HG03457 (cell line): ENCODE data around the gene PAX8.

ENCODE experiments used
- ATAC-seq: cut with Tn5 transposase; IDR thresholded peaks from one replicate; pipeline ENCODE4 v1.9.1; 2021; ENCODE audit warnings: moderate number of reproducible peaks; ENCODE audit not compliant: unreplicated experiment

The PAX8 gene

GRCh38 chr2:113224647-113225236, 54.0 kb downstream of the PAX8 start:
- ATAC-seq, result no peak

DNA sequence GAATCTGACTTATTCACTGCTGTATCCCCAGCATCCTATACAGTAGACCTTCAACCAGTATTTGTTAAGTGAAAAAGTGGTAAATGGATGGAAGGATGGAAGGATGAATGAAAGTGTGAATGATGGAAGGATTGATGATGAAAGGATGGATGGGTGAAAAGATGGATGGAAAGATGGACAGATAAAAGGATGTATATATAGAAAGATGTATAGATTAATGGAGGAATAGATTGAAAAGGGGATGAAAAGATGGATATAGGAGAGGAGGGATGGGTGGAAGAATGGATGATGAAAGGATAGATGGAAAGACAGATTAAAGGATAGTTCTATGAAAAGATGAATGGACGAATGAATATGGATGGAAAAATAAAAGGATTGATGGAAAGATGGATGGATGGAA, 54.9 kb downstream of the PAX8 start:
- no peak for ATAC-seq

GRCh38 chr2:113221846-113222245, 56.9 kb downstream of the PAX8 start:
- ATAC-seq, result no peak

GRCh38 chr2:113220970-113221708, 57.6 kb downstream of the PAX8 start:
- ATAC-seq, result no peak

DNA sequence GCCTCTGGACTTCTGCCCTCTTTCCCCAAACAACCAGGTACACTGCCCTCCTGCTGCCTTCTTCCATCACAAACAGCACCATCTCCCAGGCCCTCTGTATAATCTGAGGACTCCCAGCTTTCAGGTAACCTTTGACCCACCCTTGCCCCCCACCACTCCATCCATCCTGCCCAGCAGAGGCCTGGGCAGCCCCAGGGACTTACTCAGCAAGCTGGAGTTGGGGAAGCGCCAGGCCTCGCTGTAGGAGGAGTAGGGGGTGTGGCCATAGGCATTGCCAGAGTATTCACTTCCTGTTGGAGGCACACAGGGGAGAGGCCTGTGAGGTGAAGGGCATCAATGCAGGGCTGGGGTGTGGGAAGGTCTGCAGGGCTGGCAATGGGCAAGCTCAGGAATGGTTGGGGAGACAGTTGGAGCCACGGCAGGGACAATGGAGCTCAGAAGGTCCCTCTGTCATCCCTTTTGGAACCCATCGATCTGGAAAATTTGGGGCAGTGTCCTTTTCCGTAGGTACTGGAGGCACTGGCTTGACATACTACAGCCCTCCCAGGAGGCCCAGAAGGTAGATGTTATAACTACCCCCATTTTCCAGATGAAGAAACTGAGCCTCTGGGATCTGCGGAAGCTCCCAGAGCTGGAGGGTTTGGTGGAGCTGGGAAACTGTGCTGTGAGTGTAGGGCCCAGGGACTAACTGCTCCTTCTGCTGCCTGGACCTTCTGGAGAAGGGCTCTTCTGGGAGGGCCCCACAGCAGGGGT, 58.7 kb downstream of the PAX8 start:
- ATAC-seq, result no peak

- no peak for ATAC-seq
These were observed 59.2 kb downstream of the PAX8 start for GRCh38 chr2:113219525-113219888.

- ATAC-seq, result no peak
These were observed 59.7 kb downstream of the PAX8 start for GRCh38 chr2:113219092-113219441.

- no peak for ATAC-seq
These were observed 60.2 kb downstream of the PAX8 start for GRCh38 chr2:113218283-113219091.

- no peak for ATAC-seq
These were observed 61.1 kb downstream of the PAX8 start for GRCh38 chr2:113217455-113218282.

- ATAC-seq, result no peak
These were observed 61.7 kb downstream of the PAX8 start for GRCh38 chr2:113216891-113217454.

- no peak for ATAC-seq
These were observed 62.4 kb downstream of the PAX8 start for GRCh38 chr2:113216321-113216720.

GRCh38 chr2:113215056-113215455, 63.7 kb downstream of the PAX8 start:
- ATAC-seq, result no peak

- ATAC-seq, result no peak
These were observed 64.6 kb downstream of the PAX8 start for GRCh38 chr2:113214141-113214540.

GRCh38 chr2:113213061-113213930, 65.4 kb downstream of the PAX8 start:
- ATAC-seq, result no peak

GRCh38 chr2:113212245-113213060, 66.3 kb downstream of the PAX8 start:
- no peak for ATAC-seq

DNA sequence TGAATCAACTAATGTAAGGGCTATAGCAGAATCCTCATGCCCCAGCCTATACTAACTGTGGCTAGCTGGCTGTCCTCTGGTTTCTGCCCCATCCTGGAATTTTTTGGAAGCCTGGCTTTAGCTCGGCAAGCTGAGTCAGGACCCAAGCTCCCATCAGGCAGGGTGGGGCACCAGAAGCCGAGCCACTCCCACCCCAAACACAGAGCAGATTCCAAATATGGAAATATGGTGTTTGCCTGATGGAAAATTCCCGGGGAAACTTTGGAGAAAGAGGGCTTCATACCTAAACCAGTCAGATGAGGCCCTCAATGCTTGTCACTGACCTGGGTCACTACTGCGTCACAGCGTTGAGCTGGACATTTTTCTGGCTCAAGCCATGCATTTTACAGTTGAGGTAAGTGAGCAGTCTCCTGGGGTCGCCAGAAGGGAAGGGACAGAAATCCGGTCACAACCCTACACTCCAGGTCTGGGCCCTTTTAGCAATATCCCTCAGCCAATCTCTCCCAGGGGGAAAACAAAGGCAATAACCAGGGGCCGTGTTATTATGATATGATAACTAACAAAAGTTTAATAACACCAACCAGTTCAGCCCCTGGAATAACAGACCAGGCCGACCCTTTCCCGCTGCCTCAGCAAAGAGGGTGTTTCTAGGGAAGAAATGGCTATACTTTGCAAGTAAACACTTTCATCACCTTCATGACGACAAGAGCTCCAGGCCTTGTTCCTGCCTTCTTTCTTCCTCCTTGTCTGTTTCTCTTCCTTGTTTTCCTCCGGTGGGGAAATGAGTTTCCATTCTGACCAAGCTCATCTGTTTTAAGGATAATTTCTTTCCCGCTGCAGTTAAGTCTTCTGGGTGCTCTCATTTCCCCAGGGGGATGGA, 67.3 kb downstream of the PAX8 start:
- no peak for ATAC-seq

- ATAC-seq, result no peak
These were observed 69.0 kb downstream of the PAX8 start for GRCh38 chr2:113209646-113210171.
